ENCODE results near the gene WNT7A.

Gene WNT7A

DNA sequence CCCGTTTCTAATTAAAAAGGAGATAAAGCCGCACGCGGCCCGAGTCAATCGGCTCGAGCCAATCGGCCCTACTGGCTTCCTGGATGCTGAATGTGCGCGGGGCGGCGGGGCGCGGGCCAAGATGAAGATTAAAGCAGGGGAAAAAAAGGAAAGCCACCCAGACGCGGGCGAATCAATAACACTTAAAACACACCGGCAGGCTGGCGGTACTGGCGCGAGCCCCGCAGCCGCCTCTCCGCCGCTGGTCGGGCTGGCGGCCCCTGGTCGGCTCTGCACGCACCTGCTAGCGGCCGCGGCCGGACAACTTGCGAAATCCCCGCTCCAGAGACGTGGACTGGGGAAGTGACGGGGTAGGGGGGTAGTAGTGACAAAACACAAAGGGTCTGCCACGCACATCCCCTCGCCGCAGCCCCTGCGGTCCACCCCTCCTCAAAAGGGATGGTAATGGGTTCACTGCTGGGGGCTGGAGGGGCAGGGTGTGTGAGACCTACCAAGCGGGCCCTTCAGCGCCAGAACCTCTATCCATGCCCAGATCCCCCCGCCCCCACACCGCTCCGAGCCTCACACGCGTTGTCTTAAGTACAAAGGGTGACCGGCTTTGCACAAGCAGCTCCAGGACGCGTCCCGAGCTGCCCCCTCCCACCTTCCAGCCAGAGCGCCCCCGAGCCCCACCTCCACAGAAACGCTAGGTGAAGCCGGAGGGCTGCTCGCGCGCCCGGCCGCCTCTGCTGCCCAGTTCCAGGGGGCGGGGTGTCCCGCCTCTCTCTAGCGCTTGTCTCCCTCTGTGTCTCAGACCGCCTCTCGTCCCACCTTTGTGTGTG, 1.4 kb downstream of the WNT7A start:
- H3K4me3 ChIP-seq (ENCODE audit: low read depth in 1 of 5, low read length in 5 of 5): peak overlapping the region in 1 of 5 donors; percentile 12
- no peaks in the 10 kb centered on the region for H3K36me3 ChIP-seq (ENCODE audit: control insufficient read depth in 5 of 5, insufficient read depth in 5 of 5, low read length in 5 of 5)
- peaks cover 27 to 77% (median 60%) of the 10 kb centered on the region in 5 donors for H3K27me3 ChIP-seq (ENCODE audit: control insufficient read depth in 5 of 5, insufficient read depth in 4 of 5, low read length in 5 of 5)
- peaks cover 0 to 11% (median 7%) of the 10 kb centered on the region in 5 donors for H3K9me3 ChIP-seq (ENCODE audit: control insufficient read depth in 5 of 5, low read length in 5 of 5)
- H3K4me1 ChIP-seq (ENCODE audit: control insufficient read depth in 5 of 5, insufficient read depth in 5 of 5, low read length in 5 of 5): peaks cover 0 to 27% (median 22%) of the 10 kb centered on the region in 5 donors
- no peak overlapping the region for H3K9ac ChIP-seq (ENCODE audit: low read length in 5 of 5)
- H3K27ac ChIP-seq (ENCODE audit: low read depth, low read length): no peak overlapping the region

DNA sequence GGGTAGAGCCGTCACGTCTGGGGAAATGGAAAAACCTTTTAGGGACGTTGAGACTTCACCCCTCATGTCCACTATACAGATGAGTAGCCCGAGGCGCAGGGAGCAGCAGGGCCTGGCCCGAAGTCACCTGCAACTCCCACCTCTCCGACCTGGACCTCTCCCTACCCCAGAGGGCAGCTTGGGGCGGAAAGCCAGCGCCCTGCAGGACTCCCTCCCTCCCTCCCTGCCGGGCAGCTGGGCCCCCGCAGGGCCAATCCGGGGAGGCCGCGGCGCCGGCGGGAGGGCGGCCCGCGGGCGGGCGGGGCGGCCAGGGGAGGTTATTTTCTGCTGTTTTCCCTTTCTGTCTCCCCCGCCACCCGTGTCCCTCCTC, 2.0 kb downstream of the WNT7A start:
- no peak overlapping the region for H3K27ac ChIP-seq (ENCODE audit: low read depth, low read length)
- H3K9ac ChIP-seq (ENCODE audit: low read length in 5 of 5): no peak overlapping the region
- peaks cover 27 to 72% (median 61%) of the 10 kb centered on the region in 5 donors for H3K27me3 ChIP-seq (ENCODE audit: control insufficient read depth in 5 of 5, insufficient read depth in 4 of 5, low read length in 5 of 5)
- H3K4me3 ChIP-seq (ENCODE audit: low read depth in 1 of 5, low read length in 5 of 5): no peak overlapping the region
- H3K4me1 ChIP-seq (ENCODE audit: control insufficient read depth in 5 of 5, insufficient read depth in 5 of 5, low read length in 5 of 5): peaks cover 0 to 27% (median 22%) of the 10 kb centered on the region in 5 donors
- peaks cover 0 to 10% (median 7%) of the 10 kb centered on the region in 5 donors for H3K9me3 ChIP-seq (ENCODE audit: control insufficient read depth in 5 of 5, low read length in 5 of 5)
- no peaks in the 10 kb centered on the region for H3K36me3 ChIP-seq (ENCODE audit: control insufficient read depth in 5 of 5, insufficient read depth in 5 of 5, low read length in 5 of 5)

DNA sequence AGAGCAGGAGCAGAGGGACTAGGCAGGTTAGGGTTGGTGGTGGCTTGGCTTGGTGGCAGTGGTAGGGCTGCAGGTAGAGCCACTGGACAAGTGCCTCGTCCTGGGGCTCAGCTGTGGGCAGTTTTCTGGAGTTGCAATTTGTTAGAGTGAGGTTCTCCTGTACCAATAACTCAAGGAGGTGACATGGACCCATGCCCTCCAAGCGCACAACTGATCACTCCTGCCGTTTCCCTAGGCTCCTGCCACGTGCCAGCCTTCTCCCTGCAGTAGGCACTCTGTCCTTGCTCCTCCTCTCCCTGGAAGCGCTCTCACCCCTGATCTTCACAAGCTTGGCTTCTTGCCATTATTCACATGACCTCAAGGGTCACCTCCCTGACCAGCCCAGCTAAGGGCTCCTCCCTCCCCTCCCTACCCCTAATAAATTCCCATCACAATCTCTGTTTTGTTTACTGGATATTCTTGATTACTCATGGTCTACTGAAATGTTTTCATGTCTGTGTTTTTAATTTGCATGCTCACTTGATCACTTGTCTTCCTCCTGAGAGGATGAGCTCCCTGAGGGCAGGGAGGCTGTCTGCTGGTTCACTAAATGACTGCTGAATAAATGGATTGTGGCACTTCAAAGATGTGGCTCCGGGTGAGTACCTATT, 3.3 kb downstream of the WNT7A start:
- no peak overlapping the region for H3K9ac ChIP-seq (ENCODE audit: low read length in 5 of 5)
- peaks cover 27 to 63% (median 54%) of the 10 kb centered on the region in 5 donors for H3K27me3 ChIP-seq (ENCODE audit: control insufficient read depth in 5 of 5, insufficient read depth in 4 of 5, low read length in 5 of 5)
- peaks cover 0 to 4% (median 1%) of the 10 kb centered on the region in 5 donors for H3K9me3 ChIP-seq (ENCODE audit: control insufficient read depth in 5 of 5, low read length in 5 of 5)
- H3K4me3 ChIP-seq (ENCODE audit: low read depth in 1 of 5, low read length in 5 of 5): no peak overlapping the region
- H3K4me1 ChIP-seq (ENCODE audit: control insufficient read depth in 5 of 5, insufficient read depth in 5 of 5, low read length in 5 of 5): peaks cover 0 to 27% (median 22%) of the 10 kb centered on the region in 5 donors
- no peak overlapping the region for H3K27ac ChIP-seq (ENCODE audit: low read depth, low read length)
- no peaks in the 10 kb centered on the region for H3K36me3 ChIP-seq (ENCODE audit: control insufficient read depth in 5 of 5, insufficient read depth in 5 of 5, low read length in 5 of 5)

- Histone ChIP-seq H3K27ac (ENCODE audit: low read depth, low read length) (no peak overlapping the region), H3K4me1 (ENCODE audit: control insufficient read depth in 5 of 5, insufficient read depth in 5 of 5, low read length in 5 of 5) (peaks cover 0 to 18% (median 15%) of the 10 kb centered on the region in 5 donors), H3K9me3 (ENCODE audit: control insufficient read depth in 5 of 5, low read length in 5 of 5) (peaks cover 2 to 18% (median 15%) of the 10 kb centered on the region in 5 donors), H3K9ac (ENCODE audit: low read length in 5 of 5) (no peak overlapping the region), H3K36me3 (ENCODE audit: control insufficient read depth in 5 of 5, insufficient read depth in 5 of 5, low read length in 5 of 5) (no peaks in the 10 kb centered on the region), H3K4me3 (ENCODE audit: low read depth in 1 of 5, low read length in 5 of 5) (no peak overlapping the region), H3K27me3 (ENCODE audit: control insufficient read depth in 5 of 5, insufficient read depth in 4 of 5, low read length in 5 of 5) (peaks cover 18 to 48% (median 41%) of the 10 kb centered on the region in 5 donors)
These were observed 5.0 kb downstream of the WNT7A start for GRCh38 chr3:13874891-13875290.

- no peak overlapping the region for H3K4me3 ChIP-seq (ENCODE audit: low read depth in 1 of 5, low read length in 5 of 5)
- peaks cover 2 to 18% (median 15%) of the 10 kb centered on the region in 5 donors for H3K9me3 ChIP-seq (ENCODE audit: control insufficient read depth in 5 of 5, low read length in 5 of 5)
- H3K4me1 ChIP-seq (ENCODE audit: control insufficient read depth in 5 of 5, insufficient read depth in 5 of 5, low read length in 5 of 5): peaks cover 0 to 7% (median 6%) of the 10 kb centered on the region in 5 donors
- no peak overlapping the region for H3K9ac ChIP-seq (ENCODE audit: low read length in 5 of 5)
- H3K27me3 ChIP-seq (ENCODE audit: control insufficient read depth in 5 of 5, insufficient read depth in 4 of 5, low read length in 5 of 5): peaks cover 11 to 40% (median 33%) of the 10 kb centered on the region in 5 donors
- no peak overlapping the region for H3K27ac ChIP-seq (ENCODE audit: low read depth, low read length)
- H3K36me3 ChIP-seq (ENCODE audit: control insufficient read depth in 5 of 5, insufficient read depth in 5 of 5, low read length in 5 of 5): no peaks in the 10 kb centered on the region
These were observed 6.1 kb downstream of the WNT7A start for GRCh38 chr3:13873818-13874217.

DNA sequence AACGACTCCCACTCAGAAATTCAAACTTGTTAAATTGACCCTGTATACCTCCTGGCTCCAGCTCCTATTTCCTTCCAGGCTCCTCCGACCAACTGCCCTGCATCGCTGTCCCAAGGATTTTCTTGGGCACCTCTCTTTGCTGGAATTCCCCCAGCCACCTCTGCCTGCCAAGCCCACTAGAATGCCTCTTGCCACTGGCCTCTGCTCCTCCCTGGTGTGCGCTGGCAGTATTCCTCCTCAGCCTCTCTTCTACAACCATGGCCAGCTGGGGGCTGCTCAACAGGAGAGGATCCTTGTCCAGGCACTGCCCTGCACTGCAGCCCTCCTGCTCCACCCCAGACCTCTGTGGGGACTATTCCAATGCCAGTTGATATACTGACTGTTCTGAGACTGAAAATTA, 7.4 kb downstream of the WNT7A start:
- no peak overlapping the region for H3K27ac ChIP-seq (ENCODE audit: low read depth, low read length)
- H3K4me1 ChIP-seq (ENCODE audit: control insufficient read depth in 5 of 5, insufficient read depth in 5 of 5, low read length in 5 of 5): no peaks in the 10 kb centered on the region
- H3K9ac ChIP-seq (ENCODE audit: low read length in 5 of 5): no peak overlapping the region
- H3K9me3 ChIP-seq (ENCODE audit: control insufficient read depth in 5 of 5, low read length in 5 of 5): peaks cover 2 to 18% (median 15%) of the 10 kb centered on the region in 5 donors
- H3K36me3 ChIP-seq (ENCODE audit: control insufficient read depth in 5 of 5, insufficient read depth in 5 of 5, low read length in 5 of 5): no peaks in the 10 kb centered on the region
- peaks cover under 1 to 28% (median 23%) of the 10 kb centered on the region in 5 donors for H3K27me3 ChIP-seq (ENCODE audit: control insufficient read depth in 5 of 5, insufficient read depth in 4 of 5, low read length in 5 of 5)
- H3K4me3 ChIP-seq (ENCODE audit: low read depth in 1 of 5, low read length in 5 of 5): no peak overlapping the region

- Histone ChIP-seq H3K27me3 (ENCODE audit: control insufficient read depth in 5 of 5, insufficient read depth in 4 of 5, low read length in 5 of 5) (peaks cover 0 to 22% (median 21%) of the 10 kb centered on the region in 5 donors), H3K27ac (ENCODE audit: low read depth, low read length) (no peak overlapping the region), H3K9ac (ENCODE audit: low read length in 5 of 5) (no peak overlapping the region), H3K36me3 (ENCODE audit: control insufficient read depth in 5 of 5, insufficient read depth in 5 of 5, low read length in 5 of 5) (no peaks in the 10 kb centered on the region), H3K9me3 (ENCODE audit: control insufficient read depth in 5 of 5, low read length in 5 of 5) (peaks cover 2 to 18% (median 15%) of the 10 kb centered on the region in 5 donors), H3K4me1 (ENCODE audit: control insufficient read depth in 5 of 5, insufficient read depth in 5 of 5, low read length in 5 of 5) (no peaks in the 10 kb centered on the region), H3K4me3 (ENCODE audit: low read depth in 1 of 5, low read length in 5 of 5) (no peak overlapping the region)
These were observed 8.1 kb downstream of the WNT7A start for GRCh38 chr3:13871791-13872190.

GRCh38 chr3:13870902-13871301, 9.0 kb downstream of the WNT7A start:
- Histone ChIP-seq H3K9me3 (ENCODE audit: control insufficient read depth in 5 of 5, low read length in 5 of 5) (peaks cover 2 to 18% (median 15%) of the 10 kb centered on the region in 5 donors), H3K4me1 (ENCODE audit: control insufficient read depth in 5 of 5, insufficient read depth in 5 of 5, low read length in 5 of 5) (no peaks in the 10 kb centered on the region), H3K4me3 (ENCODE audit: low read depth in 1 of 5, low read length in 5 of 5) (peak overlapping the region in 1 of 5 donors; percentile 20), H3K27me3 (ENCODE audit: control insufficient read depth in 5 of 5, insufficient read depth in 4 of 5, low read length in 5 of 5) (peaks cover 5 to 23% (median 15%) of the 10 kb centered on the region in 5 donors), H3K36me3 (ENCODE audit: control insufficient read depth in 5 of 5, insufficient read depth in 5 of 5, low read length in 5 of 5) (no peaks in the 10 kb centered on the region), H3K27ac (ENCODE audit: low read depth, low read length) (no peak overlapping the region), H3K9ac (ENCODE audit: low read length in 5 of 5) (no peak overlapping the region)

GRCh38 chr3:13869761-13870343, 10.0 kb downstream of the WNT7A start:
- Histone ChIP-seq H3K27me3 (ENCODE audit: control insufficient read depth in 5 of 5, insufficient read depth in 4 of 5, low read length in 5 of 5) (peaks cover 8 to 29% (median 18%) of the 10 kb centered on the region in 5 donors), H3K27ac (ENCODE audit: low read depth, low read length) (no peak overlapping the region), H3K4me3 (ENCODE audit: low read depth in 1 of 5, low read length in 5 of 5) (no peak overlapping the region), H3K9ac (ENCODE audit: low read length in 5 of 5) (no peak overlapping the region), H3K36me3 (ENCODE audit: control insufficient read depth in 5 of 5, insufficient read depth in 5 of 5, low read length in 5 of 5) (no peaks in the 10 kb centered on the region), H3K4me1 (ENCODE audit: control insufficient read depth in 5 of 5, insufficient read depth in 5 of 5, low read length in 5 of 5) (no peaks in the 10 kb centered on the region), H3K9me3 (ENCODE audit: control insufficient read depth in 5 of 5, low read length in 5 of 5) (peaks cover 2 to 18% (median 15%) of the 10 kb centered on the region in 5 donors)
